ENCODE data around the gene MACROD1.
"Not testable (repeated sequence)": the region's sequence is repeated elsewhere in the genome, so short reads cannot be mapped to it uniquely, and the experiment has no call there.

The MACROD1 gene

DNA sequence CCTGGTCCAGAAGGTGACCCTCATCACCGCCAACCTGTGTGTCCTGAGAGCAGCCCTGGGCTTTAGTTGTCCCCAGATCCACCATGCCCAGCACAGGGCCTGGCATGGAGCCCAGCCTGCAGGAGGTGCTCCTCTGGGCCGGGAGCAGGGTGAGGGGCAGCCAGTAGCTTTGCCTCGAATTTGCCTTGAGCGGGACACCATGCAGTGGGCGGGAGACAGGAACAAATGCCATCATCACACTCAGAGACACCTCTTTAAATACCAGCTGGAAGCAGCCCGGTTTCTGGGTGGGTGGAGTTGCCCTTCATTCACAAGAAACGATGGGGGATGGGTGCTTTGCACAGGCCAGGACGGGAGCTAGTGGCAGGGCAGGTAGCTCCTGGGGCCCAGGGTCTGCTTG lies 110.8 kb downstream of the MACROD1 start:
- TF ChIP-seq CTCF (IDR thresholded peaks at IDR 0.05; ENCODE audit: low read depth, low read length), result no peak
- DNase-seq (ENCODE audit: extremely low read depth, low read depth), result no peak

DNA sequence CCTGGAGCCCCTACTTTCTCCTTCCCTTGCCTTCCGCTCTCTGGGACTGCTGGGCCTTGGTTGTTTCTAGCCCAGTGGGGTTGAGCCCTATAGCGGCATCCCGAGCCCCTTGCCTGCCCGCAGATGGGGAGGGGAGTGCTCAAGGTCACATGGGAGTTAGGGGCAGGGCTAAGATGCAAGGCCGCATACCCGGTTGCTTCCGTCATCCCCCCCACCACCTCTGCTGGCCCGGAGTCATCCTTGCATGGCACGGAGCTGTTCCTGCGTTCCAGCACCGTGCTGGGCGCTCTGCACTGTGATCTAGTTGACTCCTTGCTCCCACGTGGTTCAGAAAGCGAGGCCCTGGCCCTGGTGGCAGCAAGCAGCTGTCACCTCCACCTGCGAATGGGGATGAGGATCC lies 112.2 kb downstream of the MACROD1 start:
- TF ChIP-seq CTCF (IDR thresholded peaks at IDR 0.05; ENCODE audit: low read depth, low read length), result no peak
- no peak for DNase-seq (ENCODE audit: extremely low read depth, low read depth)

DNA sequence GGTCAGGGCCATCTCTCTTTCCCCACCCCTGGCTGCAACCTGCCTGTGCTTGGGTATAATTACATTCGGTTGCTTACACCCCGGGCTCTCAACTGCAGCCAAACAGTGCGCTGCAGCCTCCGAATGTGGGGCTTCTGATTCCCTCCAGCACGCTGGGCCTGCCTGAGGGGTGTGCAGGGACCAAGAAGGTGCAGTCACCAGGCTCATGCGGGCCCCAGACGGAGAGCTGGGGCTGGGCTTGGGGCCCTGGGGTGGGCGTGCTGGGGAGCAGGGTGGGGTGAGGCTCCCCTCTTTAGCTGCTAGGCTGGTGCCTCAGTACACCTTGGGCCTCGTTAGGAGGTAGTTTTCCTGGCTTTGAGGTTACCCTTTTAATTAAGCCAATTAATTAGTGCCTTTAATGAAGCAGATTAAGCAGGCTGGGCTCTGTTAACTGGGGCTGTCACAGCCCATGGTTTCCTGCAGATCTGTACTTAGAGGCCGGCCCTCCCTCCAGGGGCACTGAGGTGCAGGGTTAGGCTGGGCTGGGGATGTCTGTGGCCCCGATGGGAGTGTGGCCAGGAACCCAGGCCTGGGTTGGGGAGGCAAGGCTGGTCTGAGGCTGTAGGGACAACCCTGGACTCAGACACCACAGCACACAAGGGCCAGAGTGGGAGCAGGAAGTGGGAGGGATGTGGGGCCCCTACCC lies 112.8 kb downstream of the MACROD1 start:
- no peak for DNase-seq (ENCODE audit: extremely low read depth, low read depth)
- TF ChIP-seq CTCF (IDR thresholded peaks at IDR 0.05; ENCODE audit: low read depth, low read length), result no peak

- no peak for DNase-seq (ENCODE audit: extremely low read depth, low read depth)
- no peak for TF ChIP-seq CTCF (IDR thresholded peaks at IDR 0.05; ENCODE audit: low read depth, low read length)
Observed at GRCh38 chr11:64052436-64052835, 113.5 kb downstream of the MACROD1 start.

GRCh38 chr11:64051297-64051696 lies 114.6 kb downstream of the MACROD1 start:
- no peak for DNase-seq (ENCODE audit: extremely low read depth, low read depth)
- no peak for TF ChIP-seq CTCF (IDR thresholded peaks at IDR 0.05; ENCODE audit: low read depth, low read length)

DNA sequence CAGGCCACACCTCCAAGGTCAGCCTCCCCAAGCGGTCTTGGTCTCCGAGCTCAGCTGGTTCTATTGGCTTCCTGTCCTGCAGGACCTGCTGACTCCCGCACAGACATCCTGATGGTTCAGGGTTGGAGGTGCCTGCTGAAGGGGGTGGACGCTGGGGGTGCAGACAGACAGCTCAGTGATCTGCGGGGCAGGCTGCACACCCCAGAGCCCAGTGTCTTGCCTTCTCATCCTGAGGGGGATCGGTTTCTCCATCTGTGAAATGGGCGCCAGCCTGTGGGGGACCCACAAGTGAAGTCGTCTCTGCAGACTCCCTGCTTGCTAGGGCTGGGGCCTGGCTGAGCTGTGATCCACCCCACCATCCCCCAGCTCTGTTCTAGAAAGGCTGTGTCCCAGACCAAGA lies 116.4 kb downstream of the MACROD1 start:
- DNase-seq (ENCODE audit: extremely low read depth, low read depth), result no peak
- no peak for TF ChIP-seq CTCF (IDR thresholded peaks at IDR 0.05; ENCODE audit: low read depth, low read length)

DNA sequence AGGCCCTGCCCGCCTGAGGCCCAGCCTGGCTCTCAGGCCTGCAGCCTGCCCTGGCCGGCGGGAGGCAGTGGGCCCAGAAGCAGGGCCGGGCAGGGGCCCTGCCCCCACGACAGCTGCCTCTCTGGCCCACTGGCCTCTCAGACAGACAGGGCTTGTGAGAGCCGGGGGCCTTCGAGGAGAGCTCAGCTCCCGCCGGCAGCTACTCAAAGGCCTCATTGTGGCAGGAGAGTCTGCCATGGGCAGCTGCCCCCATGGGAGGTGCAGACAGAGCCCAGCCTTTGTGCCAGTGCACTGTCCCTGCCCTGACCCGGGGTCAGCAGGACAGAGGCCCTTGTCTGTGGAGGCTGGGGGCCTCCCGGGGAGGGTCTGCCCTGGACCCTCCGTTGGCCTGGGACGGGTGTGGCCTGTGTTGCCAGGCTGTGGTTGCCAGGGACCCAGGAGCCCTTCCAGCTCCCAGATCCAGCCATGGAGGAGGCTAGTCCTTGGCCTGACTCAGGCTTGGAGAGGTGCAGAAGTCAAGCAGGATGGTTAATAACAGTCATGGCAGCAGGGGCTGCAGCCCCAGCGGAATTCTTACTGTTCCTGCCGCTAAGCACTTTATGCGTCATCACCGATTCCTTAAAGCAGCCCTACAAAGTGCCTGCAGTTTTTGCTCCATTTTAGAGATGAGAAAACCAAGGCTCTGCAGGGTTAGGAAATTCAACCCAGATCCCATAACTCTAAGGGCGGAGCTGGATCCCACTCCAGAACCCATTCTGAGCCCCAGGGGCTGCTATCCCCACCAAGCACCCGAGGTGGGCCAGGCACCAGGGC lies 117.7 kb downstream of the MACROD1 start:
- DNase-seq (ENCODE audit: extremely low read depth, low read depth), result no peak
- no peak for TF ChIP-seq CTCF (IDR thresholded peaks at IDR 0.05; ENCODE audit: low read depth, low read length)

DNA sequence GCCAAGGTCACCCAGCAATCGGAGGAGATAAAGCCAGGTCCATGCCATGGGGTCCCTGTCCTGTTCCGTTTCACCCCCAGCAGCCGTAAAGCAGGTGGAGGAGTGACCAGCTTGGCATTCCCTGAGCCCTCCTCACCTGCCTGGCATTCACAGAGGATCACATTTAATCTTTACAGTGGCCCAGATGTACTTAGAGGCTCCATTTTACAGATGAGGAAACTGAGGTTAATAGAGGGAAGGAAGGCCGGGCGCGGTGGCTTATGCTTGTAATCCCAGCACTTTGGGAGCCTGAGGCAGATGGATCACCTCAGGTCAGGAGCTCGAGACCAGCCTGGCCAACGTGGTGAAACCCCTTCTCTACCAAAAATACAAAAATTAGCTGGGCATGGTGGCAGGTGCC lies 118.5 kb downstream of the MACROD1 start:
- DNase-seq (ENCODE audit: extremely low read depth, low read depth), result not testable (repeated sequence)
